Stimulated activated CD8-positive, alpha-beta memory T cell treated with anti-CD3 and anti-CD28 coated beads, Interleukin-7, amount 100 ng/mL, for 4 hours (primary cell): ENCODE data around the gene PGBD1.

Experiments used
- DNase-seq, 2 donors: peaks; one replicate each; pipeline ENCODE4 v3.0.0-alpha.2; 2020; ENCODE audit warnings: low read depth in 2 of 2

PGBD1 gene, protein sequence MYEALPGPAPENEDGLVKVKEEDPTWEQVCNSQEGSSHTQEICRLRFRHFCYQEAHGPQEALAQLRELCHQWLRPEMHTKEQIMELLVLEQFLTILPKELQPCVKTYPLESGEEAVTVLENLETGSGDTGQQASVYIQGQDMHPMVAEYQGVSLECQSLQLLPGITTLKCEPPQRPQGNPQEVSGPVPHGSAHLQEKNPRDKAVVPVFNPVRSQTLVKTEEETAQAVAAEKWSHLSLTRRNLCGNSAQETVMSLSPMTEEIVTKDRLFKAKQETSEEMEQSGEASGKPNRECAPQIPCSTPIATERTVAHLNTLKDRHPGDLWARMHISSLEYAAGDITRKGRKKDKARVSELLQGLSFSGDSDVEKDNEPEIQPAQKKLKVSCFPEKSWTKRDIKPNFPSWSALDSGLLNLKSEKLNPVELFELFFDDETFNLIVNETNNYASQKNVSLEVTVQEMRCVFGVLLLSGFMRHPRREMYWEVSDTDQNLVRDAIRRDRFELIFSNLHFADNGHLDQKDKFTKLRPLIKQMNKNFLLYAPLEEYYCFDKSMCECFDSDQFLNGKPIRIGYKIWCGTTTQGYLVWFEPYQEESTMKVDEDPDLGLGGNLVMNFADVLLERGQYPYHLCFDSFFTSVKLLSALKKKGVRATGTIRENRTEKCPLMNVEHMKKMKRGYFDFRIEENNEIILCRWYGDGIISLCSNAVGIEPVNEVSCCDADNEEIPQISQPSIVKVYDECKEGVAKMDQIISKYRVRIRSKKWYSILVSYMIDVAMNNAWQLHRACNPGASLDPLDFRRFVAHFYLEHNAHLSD

DNA sequence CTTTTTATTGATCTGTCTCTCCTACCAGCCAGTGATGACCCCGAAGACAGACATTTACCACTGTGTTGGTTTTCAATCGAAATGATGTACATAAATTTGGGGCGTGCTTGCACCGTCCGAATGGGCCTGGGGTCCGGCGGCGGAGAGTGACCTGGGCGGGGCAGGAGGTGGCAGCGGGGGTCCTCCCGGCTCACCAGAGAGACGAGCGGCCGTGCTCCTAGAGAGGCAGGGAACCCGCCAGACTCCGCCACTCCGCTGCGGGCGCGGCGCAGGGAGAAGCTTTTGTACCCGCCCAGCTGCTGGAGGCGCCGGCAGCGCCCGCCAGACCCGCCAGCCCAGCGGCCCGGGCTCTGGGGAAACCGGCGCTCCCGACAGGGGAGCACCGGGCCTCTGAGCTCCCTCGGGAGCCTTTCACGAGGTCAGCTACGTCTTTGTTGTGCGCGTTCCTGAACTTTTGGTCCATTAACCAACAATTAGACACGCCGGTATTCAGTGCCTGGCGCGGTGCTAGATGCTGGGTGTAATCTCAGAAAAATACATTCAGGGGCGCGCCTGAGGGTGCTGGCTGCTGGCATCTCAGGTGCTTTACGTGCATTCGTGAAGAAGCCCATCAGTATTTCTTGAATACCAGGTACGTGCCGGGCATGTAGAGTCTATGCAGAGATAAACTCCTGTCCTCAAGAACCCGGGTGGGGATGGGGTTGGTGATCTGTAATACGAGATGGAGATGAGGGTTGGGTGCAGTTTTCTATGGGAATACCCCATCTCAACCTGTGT, at the start of gene PGBD1:
PGBD1 (plus strand) TSS at position 285 of the 777 bp plus-strand sequence. CDS start 2,242 bp downstream, outside the sequence.
- peak in 1 of 2 donors; percentile 36 for DNase-seq

DNA sequence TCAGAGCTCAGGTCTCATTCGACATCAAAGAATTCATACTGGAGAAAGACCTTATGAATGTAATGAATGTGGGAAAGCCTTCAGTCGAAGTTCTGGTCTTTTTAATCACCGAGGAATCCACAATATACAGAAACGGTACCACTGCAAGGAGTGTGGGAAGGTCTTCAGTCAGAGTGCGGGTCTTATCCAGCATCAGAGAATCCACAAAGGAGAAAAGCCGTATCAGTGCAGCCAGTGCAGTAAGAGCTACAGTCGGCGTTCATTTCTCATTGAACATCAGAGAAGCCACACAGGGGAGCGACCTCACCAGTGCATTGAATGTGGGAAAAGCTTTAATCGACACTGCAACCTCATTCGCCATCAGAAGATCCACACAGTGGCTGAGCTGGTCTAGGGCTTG, 48.6 kb upstream of the PGBD1 start:
- DNase-seq = no peak

DNA sequence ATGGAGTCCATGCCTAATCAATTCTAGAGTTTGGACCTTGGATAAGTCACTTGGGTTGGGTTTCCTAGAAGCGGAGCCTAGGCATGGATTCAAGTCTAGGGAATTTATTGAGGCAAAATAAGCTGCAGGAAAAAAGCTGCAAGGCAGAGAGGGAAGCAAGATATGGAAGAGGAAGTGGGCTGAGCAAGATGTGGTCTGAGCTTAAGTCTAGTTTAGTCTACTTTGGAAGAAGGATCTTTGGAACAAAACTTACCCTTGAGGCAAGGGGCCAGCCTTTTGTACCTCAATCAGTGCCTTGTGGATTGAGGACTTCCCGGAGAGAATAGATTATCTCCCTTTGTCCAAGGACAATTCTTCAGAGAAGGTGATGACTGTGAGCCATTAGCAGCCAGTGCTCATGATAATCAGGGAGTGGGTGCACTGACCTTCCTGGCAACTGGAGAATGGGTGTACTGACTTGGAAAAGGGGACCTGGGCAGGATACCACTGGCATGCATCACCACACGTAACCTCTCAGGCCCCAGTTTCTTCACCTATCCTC, 45.4 kb upstream of the PGBD1 start:
- DNase-seq = no peak

DNA sequence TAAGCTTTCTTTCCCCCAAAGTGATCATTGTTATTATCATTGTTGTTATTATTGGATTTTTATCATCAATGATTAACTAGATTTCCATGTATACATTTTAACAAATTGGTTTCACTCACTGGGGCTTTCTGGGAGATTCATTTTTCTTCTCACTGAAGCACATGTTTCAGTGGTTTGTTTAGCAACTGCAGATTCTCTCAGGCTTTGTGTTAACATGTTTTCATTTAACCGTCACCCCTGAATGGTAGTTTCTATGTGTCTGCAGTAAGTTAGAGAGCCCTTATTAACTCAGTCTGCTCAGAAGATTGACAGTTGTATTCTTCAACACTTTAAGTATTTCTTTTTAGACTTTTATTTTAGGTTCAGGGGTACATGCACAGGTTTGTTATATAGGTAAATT, 41.7 kb upstream of the PGBD1 start:
- DNase-seq = no peak

DNA sequence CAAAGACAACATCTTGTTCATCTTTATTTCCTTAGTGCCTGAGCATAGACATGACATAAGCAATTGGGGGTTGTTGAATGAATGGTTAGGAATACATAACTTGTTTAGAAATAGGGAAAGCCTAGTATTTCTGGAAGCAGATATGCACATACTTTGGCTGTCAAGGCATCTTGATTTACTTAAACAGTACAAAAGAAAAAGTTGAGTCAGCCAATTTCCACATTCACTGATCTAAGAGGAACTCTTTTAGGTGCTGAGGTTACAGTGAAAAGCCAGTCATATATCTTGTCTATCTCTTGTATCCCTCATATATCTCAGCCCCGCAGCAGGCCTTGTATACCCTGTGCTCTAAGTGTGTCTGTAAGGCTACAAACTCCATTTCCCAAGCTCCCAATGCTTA, 40.9 kb upstream of the PGBD1 start:
- DNase-seq = no peak

DNA sequence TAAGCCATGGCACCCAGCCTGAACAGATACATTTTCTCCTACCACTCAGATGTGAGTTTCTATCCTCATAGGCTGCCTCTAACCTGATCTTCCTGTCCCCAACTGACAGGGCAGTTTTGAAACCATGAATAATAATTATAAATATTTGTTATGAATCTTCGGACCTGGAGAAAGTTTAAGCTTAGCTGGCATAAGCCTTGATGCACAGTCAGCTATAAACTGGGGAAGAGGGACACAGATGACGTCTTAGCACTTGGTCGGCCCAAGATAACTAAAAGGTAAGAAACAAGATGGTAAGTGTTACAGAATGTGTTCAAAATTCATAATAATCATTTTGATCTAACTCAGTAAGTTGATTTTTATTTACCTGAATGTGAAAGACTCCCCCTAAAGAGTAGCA, 37.4 kb upstream of the PGBD1 start:
- DNase-seq = no peak

DNA sequence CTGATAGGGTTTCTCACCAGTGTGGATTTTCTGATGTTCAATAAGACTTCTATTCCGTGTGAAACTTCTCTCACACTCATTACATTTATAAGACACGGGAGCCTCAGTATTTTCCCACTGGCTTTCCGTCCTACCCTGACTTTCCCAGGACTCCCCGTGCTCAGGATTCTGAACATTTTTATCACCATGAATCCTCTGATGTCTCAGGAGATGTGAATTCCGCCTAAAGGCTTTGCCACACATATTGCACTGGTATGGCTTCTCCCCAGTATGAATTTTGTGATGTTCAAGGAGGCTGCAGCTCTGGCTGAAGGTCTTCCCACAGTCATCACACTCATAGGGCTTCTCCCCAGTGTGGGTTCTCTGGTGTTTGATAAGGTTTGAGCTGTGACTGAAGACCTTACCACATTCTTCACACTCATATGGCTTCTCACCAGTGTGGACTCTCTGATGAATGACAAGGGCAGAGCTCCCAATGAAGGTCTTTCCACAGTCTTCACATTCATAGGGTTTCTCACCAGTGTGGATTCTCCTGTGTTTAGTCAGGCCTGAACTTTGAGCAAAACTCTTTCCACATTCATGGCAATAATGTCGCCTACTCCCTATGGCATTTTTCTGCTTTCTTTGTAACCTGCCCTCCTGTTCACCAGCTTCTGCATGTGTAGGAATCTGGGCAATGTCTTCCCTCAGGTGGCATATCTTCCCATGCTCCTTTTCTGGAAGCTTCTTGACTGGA, 36.0 kb upstream of the PGBD1 start:
- no peak for DNase-seq

DNA sequence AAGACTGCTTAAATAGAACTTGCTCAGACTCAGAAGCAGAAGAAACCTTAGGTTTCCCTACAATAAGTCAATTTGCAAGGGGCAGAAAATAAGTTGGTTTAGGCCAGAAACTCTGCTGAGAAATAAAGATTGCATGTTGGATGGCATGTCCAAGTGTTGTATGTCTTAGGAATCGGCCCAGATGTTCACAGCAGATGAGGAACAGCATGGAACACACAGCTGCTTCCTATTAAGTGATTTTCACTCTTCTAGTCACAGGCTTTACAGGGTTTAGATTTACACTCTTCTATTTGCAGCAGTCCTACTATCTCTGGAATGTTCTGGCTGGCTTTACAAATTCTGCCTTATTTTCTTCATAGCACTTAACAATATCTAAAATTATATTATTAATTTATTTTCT, 32.5 kb upstream of the PGBD1 start:
- no peak for DNase-seq

DNA sequence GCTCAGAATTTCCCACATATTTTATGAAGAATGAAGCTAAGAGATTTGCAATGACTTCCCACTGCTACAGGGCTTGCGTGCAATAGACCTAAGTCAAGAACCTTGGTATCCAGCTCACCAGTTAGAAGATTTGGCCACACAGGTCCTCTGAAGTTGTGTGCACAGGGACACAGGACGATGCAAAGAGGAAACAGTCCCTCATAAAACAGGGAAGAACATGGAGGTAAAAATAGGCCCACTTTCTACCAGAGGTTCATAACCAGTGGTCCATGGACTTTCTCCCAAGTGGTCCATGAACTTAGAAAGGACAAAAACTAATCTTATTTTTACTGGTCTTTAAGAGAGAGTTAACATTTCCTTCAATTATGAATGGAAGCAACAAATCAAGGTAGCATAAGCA, 30.6 kb upstream of the PGBD1 start:
- no peak for DNase-seq

DNA sequence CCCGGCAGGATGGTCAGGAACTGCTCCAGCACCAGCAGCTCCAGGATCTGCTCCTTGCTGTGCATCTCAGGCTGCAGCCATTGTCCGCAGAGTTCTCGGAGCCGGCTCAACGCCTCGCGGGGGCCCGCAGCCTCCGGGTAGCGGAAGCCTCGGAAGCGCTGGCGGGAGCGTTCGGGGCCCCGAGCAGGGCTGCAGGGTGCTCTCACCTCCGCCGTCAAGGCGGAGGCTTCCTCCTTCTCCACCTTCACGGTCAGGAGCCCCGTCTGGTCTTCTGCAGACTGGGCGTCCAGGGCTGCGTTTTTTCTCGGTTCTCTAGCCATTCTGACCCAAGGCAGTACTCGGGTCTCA, 29.7 kb upstream of the PGBD1 start:
- peak in 1 of 2 donors; percentile 7 for DNase-seq

DNA sequence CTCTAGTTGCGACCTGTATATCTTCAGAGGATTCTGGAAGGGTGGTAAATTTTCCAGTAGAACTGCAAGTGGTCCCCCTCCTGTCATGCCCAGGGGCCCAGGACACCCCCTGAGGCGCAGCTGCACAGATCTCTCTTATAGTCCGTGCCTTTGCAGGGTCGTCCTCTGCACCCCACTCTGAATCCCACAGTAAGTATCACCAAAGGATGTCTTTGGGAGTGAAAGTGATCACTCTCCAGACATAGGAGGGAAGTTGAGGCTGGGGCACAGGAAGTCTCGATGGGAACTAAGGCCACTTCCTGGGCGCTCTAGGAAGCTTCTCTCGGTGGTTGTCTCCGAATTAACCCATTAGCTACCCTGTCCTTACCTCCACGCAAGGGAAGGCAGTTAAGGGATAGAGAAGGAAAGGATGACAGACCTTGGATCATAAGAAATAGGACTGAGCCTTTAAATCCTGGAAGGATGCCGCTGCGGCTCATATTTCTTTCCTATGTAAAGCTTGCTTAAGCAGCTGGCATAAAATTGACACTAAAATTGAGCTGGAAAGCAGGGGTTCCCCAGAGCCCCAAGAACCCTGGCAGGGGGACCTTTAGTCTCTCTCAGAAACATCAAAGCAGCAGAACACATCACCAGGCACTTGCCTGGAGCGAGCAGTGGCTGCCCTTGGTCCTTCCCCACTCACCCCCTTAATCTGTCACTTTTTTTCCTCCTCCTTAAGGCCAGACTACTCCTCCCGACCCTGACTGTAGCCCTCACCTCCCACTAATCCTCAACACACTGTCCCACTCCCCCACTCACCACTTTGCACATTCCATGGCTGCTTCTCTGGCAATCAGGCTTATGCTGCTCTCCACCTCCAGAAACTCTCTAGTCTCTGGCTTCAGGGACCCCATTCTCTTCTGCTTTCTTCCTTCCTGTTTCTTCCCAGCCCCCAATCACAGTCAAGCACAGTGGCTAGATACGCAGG, 29.1 kb upstream of the PGBD1 start, which contains the start of gene ZKSCAN4:
ZKSCAN4 (minus strand) TSS at position 261 of the 967 bp plus-strand sequence. CDS start 289 bp downstream, outside the sequence.
- DNase-seq = peak; percentile 65 to 69

DNA sequence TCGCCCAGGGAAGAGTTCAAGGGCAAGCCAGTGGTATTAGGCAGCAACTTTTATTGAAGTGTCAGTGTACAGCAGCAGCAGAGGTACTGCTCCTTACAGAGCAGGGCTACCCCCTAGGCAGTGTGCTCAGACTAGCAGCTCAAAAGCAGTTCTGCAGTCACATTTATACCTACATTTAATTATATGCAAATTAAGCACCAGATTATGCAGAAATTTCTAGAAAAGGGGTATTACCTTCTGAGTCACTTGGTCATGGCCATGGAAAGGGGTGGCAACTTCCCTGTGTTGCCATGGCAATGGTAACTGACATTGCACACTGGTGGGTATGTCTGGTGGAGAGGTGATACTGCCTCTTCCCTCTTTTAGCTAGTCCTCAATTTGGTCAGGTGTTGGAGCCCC, 27.3 kb upstream of the PGBD1 start:
- no peak for DNase-seq

DNA sequence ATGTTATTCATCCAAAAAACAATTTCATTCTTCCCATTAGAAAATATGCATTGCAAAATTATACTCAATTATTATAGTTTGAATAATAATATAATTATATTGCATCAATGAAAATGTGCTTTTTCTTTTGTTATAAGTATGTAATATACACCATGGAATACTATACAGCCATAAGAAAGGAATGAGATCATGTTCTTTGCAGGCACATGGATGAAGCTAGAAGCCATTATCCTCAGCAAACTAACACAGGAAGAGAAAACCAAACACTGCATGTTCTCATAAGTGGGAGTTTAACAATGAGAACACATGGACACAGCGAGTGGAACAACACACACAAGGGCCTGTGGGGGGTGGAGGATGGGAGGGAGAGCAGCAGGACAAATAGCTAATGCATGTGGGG, 24.3 kb upstream of the PGBD1 start:
- no peak for DNase-seq

DNA sequence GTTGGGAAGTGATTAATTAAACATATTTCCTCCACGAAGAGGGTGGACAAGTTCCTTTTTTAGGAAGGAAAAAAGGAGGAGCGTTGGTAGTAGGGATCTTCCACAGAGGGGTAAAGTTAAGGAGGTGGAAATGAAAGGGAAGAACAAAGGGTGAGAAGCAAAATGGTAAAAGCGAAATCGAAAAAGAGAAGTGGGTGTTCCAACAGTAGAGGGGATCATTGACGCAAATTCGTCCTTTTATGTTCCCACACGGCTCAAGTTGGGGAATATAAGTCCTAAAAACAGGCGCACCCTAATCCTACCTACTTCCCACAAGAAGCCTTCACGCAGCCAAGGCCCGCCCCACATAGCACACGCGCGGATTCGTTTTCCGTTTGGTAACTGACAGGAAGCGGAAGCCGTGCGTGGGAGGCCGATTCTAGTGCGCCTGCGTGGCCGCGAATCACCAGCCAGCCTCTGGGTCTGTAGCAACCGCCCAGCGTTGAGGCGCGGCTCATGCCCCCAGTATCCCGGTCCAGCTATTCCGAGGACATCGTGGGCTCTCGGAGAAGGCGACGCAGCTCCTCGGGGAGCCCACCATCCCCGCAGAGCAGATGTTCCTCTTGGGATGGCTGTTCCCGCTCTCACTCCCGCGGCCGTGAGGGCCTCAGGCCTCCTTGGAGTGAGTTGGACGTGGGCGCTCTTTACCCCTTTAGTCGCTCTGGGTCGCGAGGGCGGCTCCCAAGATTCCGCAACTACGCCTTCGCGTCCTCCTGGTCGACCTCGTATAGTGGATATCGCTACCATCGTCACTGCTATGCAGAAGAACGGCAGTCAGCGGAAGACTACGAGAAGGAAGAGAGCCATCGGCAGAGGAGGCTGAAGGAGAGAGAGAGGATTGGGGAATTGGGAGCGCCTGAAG, 22.2 kb upstream of the PGBD1 start, which contains the start of gene NKAPL:
NKAPL (plus strand) TSS at position 421 of the 901 bp plus-strand sequence; CDS start at position 496, 75 bp downstream.
- peak; percentile 51 to 69 for DNase-seq

DNA sequence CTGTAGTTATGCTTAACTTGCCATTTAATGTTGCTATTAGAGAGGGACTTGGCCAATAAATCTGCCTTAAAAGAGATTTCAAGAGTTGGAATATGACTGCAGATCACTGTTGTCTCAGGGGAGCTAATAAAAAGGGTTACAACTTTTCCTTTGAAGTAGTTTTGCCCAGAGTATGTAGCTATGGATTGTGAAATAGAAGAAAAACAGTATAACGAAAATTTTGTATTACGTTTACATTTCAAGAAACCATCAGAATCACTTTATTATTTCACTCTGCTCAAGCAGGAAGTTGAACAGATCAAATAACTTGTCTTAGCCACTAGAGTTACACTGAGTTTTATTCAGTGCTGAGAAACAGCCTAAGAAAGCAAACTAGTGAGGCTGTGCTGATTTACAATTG, 17.4 kb upstream of the PGBD1 start:
- no peak for DNase-seq

DNA sequence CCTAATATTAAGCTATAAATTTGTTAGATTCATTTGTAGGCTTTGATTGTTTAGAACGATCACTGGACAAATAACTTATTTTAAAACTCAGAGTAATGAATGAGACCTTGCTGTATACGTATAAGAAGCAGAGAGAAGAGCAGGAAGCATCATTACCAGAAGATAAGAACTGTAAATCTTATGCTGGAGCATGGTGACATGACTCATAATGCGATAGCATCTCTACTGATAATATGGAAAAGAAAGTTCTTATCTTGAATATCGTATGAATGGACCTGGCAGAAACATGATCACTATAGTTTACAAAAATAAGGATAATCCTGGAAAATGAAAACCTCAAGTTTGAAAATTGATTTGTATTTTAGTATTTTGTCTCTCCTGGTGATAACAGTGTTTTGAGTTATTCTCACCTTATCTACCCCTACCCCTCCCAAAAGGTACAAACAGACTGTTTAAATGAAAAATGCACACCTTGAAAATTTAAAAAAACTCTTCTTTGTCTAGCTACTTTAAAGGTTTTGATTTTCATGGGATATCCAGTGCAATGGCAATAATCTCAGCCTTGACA, 16.5 kb upstream of the PGBD1 start:
- DNase-seq = no peak

DNA sequence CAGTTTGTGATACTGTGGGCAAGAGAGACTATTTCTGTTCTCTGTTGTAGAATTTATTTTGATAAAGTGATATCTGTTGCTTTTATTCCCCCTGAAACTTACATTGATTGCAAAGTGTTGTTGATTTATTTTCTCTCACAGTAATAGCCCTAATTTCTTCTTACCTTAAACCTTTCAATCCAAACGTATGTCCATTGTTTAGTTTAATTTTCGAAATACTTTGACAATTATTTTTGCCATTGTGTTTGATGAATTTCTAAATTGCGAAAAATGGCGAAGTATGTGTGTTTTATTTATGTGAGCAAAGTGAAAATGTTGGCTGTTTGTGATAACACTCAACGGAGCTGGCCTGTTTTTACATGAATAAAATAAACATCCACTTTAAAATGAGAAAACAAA, 14.8 kb upstream of the PGBD1 start:
- no peak for DNase-seq

DNA sequence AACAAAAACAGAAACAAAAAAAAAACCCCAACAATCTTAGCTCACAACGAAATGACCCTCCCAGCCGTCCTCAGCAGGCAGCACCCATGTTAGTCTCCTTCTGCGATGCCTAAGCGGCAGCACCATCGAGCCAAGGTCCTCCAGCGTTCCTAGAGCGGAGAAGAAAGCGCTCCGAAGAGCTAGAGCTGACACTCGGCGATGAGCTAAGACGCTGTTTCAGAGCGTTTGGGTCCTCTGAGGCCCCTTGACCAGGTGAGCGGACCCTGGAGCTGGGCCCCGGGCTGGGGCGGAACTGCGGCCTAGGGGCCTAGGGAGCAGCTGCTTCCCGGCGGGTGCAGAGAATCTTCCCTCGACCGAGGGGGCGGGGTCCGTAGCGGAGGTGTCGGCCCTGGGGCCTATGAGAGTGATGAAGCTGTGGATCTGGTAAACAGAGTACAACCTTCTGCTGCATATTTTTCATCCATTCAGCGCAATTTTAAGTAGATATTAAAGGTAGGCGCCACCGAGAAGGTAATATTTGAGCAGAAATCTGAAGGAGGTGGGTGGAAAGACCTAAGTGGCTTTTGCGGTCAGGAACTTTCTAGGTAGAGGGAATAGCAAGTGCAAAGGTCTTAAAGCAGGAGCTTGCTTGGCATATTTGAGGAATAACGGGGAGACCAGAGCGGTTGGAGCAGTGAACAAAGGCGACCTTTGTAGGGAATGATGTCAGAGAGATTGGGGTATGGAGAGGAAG, 14.2 kb upstream of the PGBD1 start, which contains the start of gene ZSCAN26:
ZSCAN26 (plus strand) TSS at position 182 of the 733 bp plus-strand sequence. CDS start 4,777 bp downstream, outside the sequence.
- peak; percentile 76 to 77 for DNase-seq
